Measurements from ENCODE around the gene CNFN.

CNFN gene

GRCh38 chr19:42388851-42389489 lies 1.1 kb downstream of the CNFN start:
- no peak for DNase-seq (ENCODE audit: low read depth, low spot score)
- H3K36me3 ChIP-seq (ENCODE audit: insufficient read depth, insufficient read length, low read length): no peaks in the 10 kb centered on the region
- no peaks in the 10 kb centered on the region for H3K4me1 ChIP-seq (ENCODE audit: insufficient read depth, insufficient read length)
- TF ChIP-seq YY1 (IDR thresholded peaks at IDR 0.05; ENCODE audit: insufficient read depth, insufficient read length) (no peak), ZNF274 (IDR thresholded peaks at IDR 0.05; ENCODE audit: low read depth, low read length) (no peak), SUZ12 (IDR thresholded peaks at IDR 0.05; ENCODE audit: extremely low read depth, insufficient read depth, insufficient read length) (no peak)
- no peaks in the 10 kb centered on the region for H3K9me3 ChIP-seq (ENCODE audit: insufficient read depth, low read length)
- no peak overlapping the region for H3K4me3 ChIP-seq (ENCODE audit: insufficient read length, low read depth)
- no peak overlapping the region for H3K9ac ChIP-seq (ENCODE audit: insufficient read length, low read depth)
- peaks cover 6% of the 10 kb centered on the region for H3K27me3 ChIP-seq (ENCODE audit: insufficient read depth, insufficient read length)

DNA sequence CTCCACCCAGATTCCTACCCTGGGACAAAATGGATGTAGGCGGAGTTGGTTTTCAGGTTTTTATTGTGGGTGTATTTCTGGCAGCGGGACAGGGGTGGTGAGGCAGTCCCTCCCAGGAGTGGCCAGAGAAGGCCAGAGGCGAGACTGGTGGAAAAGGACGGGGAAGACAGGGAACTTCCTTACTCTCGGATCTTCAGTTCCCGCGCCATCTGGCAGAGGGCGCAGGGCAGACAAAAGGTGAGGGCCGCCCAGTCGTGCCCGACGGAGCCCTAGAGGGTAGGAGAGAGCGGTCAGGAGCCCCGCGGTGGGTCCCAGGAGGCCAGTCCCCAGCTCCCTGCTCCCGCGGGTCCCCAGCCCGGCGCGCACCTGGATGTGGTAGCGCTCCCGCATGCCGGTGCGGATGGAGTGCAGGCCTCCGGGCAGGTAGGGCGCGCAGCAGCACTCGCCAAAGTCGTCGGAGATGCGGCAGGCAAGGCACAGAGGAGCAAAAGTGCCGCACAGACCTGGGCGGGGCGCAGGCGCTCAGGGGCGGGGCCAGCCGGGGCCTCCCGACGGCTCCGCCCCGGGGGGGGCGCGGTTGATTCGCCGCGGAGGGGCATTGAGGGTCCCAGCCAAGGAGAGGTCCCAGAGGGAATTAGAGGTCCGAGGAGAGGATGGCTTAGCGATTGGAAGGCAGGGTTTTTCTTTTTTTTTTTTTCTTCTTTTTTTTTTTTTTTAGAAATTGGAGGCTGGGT lies 3.0 kb downstream of the CNFN start:
- Histone ChIP-seq H3K4me1 (ENCODE audit: insufficient read depth, insufficient read length) (no peaks in the 10 kb centered on the region), H3K9me3 (ENCODE audit: insufficient read depth, low read length) (no peaks in the 10 kb centered on the region), H3K4me3 (ENCODE audit: insufficient read length, low read depth) (peak overlapping the region; percentile 68), H3K36me3 (ENCODE audit: insufficient read depth, insufficient read length, low read length) (no peaks in the 10 kb centered on the region), H3K9ac (ENCODE audit: insufficient read length, low read depth) (peak overlapping the region; percentile 94), H3K27me3 (ENCODE audit: insufficient read depth, insufficient read length) (peaks cover 6% of the 10 kb centered on the region)
- DNase-seq (ENCODE audit: low read depth, low spot score): no peak
- TF ChIP-seq ZNF274 (IDR thresholded peaks at IDR 0.05; ENCODE audit: low read depth, low read length) (no peak), SUZ12 (IDR thresholded peaks at IDR 0.05; ENCODE audit: extremely low read depth, insufficient read depth, insufficient read length) (no peak), YY1 (IDR thresholded peaks at IDR 0.05; ENCODE audit: insufficient read depth, insufficient read length) (no peak)

DNA sequence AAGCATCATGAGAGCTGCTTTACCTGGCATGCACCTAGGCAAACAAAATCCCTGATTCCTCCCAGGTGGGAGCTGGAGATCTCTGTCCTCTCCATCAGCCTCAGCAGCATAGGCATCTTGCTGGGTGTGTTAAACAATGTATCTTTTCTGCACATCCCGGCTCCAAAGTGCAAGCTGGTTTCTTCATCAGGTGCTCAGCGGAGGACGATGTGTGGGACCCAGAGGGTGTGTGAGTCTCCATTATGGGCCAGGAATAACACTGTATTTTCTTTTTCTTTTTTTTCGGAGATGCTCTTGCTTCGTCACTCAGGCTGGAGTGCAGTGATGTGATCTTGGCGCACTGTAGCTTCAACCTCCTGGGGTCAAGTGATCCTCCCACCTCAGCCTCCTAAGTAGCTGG lies 9.9 kb downstream of the CNFN start:
- TF ChIP-seq ZNF274 (IDR thresholded peaks at IDR 0.05; ENCODE audit: low read depth, low read length) (no peak), SUZ12 (IDR thresholded peaks at IDR 0.05; ENCODE audit: extremely low read depth, insufficient read depth, insufficient read length) (no peak), YY1 (IDR thresholded peaks at IDR 0.05; ENCODE audit: insufficient read depth, insufficient read length) (no peak)
- Histone ChIP-seq H3K4me1 (ENCODE audit: insufficient read depth, insufficient read length) (peaks cover 5% of the 10 kb centered on the region), H3K9me3 (ENCODE audit: insufficient read depth, low read length) (no peaks in the 10 kb centered on the region), H3K36me3 (ENCODE audit: insufficient read depth, insufficient read length, low read length) (peaks cover 10% of the 10 kb centered on the region), H3K27me3 (ENCODE audit: insufficient read depth, insufficient read length) (no peaks in the 10 kb centered on the region), H3K9ac (ENCODE audit: insufficient read length, low read depth) (no peak overlapping the region), H3K4me3 (ENCODE audit: insufficient read length, low read depth) (no peak overlapping the region)
- no peak for DNase-seq (ENCODE audit: low read depth, low spot score)

GRCh38 chr19:42378225-42379215 lies 11.6 kb downstream of the CNFN start:
- H3K9ac ChIP-seq (ENCODE audit: insufficient read length, low read depth): no peak overlapping the region
- no peaks in the 10 kb centered on the region for H3K27me3 ChIP-seq (ENCODE audit: insufficient read depth, insufficient read length)
- H3K9me3 ChIP-seq (ENCODE audit: insufficient read depth, low read length): no peaks in the 10 kb centered on the region
- peaks cover 5% of the 10 kb centered on the region for H3K4me1 ChIP-seq (ENCODE audit: insufficient read depth, insufficient read length)
- peaks cover 16% of the 10 kb centered on the region for H3K36me3 ChIP-seq (ENCODE audit: insufficient read depth, insufficient read length, low read length)
- no peak for DNase-seq (ENCODE audit: low read depth, low spot score)
- H3K4me3 ChIP-seq (ENCODE audit: insufficient read length, low read depth): no peak overlapping the region
- TF ChIP-seq YY1 (IDR thresholded peaks at IDR 0.05; ENCODE audit: insufficient read depth, insufficient read length) (no peak), SUZ12 (IDR thresholded peaks at IDR 0.05; ENCODE audit: extremely low read depth, insufficient read depth, insufficient read length) (no peak), ZNF274 (IDR thresholded peaks at IDR 0.05; ENCODE audit: low read depth, low read length) (no peak)

DNA sequence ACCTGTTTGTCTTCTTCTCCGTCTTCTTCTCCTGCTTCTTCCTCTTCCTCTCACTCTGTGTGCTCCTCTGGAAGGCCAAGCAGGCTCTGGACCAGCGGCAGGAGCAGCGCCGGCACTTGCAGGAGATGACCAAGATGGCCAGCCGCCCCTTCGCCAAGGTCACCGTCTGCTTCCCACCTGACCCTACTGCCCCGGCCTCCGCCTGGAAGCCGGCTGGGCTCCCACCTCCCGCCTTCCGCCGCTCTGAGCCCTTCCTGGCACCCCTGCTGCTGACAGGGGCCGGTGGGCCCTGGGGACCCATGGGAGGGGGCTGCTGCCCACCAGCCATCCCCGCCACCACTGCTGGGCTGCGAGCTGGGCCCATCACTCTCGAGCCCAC lies 13.9 kb downstream of the CNFN start:
- no peak overlapping the region for H3K4me3 ChIP-seq (ENCODE audit: insufficient read length, low read depth)
- no peak for DNase-seq (ENCODE audit: low read depth, low spot score)
- peaks cover 2% of the 10 kb centered on the region for H3K4me1 ChIP-seq (ENCODE audit: insufficient read depth, insufficient read length)
- no peaks in the 10 kb centered on the region for H3K9me3 ChIP-seq (ENCODE audit: insufficient read depth, low read length)
- H3K36me3 ChIP-seq (ENCODE audit: insufficient read depth, insufficient read length, low read length): peaks cover 25% of the 10 kb centered on the region
- no peak for TF ChIP-seq SUZ12 (IDR thresholded peaks at IDR 0.05; ENCODE audit: extremely low read depth, insufficient read depth, insufficient read length)
- no peak overlapping the region for H3K9ac ChIP-seq (ENCODE audit: insufficient read length, low read depth)
- no peaks in the 10 kb centered on the region for H3K27me3 ChIP-seq (ENCODE audit: insufficient read depth, insufficient read length)

- H3K27me3 ChIP-seq (ENCODE audit: insufficient read depth, insufficient read length): no peaks in the 10 kb centered on the region
- no peak overlapping the region for H3K4me3 ChIP-seq (ENCODE audit: insufficient read length, low read depth)
- H3K9me3 ChIP-seq (ENCODE audit: insufficient read depth, low read length): no peaks in the 10 kb centered on the region
- no peak overlapping the region for H3K9ac ChIP-seq (ENCODE audit: insufficient read length, low read depth)
- DNase-seq (ENCODE audit: low read depth, low spot score): no peak
- H3K4me1 ChIP-seq (ENCODE audit: insufficient read depth, insufficient read length): peaks cover 6% of the 10 kb centered on the region
- peaks cover 28% of the 10 kb centered on the region for H3K36me3 ChIP-seq (ENCODE audit: insufficient read depth, insufficient read length, low read length)
- TF ChIP-seq ZNF274 (IDR thresholded peaks at IDR 0.05; ENCODE audit: low read depth, low read length): no peak
- TF ChIP-seq SUZ12 (IDR thresholded peaks at IDR 0.05; ENCODE audit: extremely low read depth, insufficient read depth, insufficient read length): no peak
Measured at GRCh38 chr19:42375415-42376176, 14.5 kb downstream of the CNFN start.

All from NT2/D1 (cell line).